Measurements from ENCODE around the gene SMS.

Gene SMS

DNA sequence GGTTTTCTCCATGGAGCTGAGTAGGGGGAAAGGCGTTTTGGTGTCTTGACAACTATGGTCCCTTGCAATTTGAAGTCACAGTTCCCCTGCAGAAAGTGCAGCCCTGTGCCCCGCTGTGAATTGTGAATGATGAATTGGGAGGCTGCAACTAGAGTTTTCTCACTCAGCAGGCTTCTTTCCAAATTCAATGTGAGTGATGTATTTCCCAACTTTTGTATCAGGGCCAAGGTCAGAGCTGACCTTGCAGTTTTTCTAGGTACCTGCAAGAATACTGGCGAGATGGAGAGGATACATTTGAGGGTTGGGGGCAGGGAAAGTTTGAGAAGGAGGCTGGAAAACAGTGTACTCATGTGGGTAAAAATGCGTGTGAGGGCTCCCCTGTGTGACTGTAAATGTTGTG is 103.4 kb downstream of the SMS start:
- no peak for DNase-seq
